PC-9 (cell line): Measurements from ENCODE around the gene PRSS3. TPM values are rescaled to one million over a fixed set of nuclear protein-coding genes. Genes with fewer than 3 reads are reported as not detected.

Source experiments
- BruUV-seq: library from RNA; stranded (reverse); fragments of 400-500 nt; replicated peaks from 2 replicates; lab custom pipeline; 2021; lab: Mats Ljungman, UMichigan
- CTCF ChIA-PET: fragments of 300-600 bp; sonication (Branson Sonifier 250); formaldehyde crosslinking; loops from one replicate; lab custom pipeline; 2022; ENCODE audit warnings: antibody characterized with exemption; lab: Charles Lee
- POLR2A ChIA-PET: fragments of 300-600 bp; sonication (Branson Sonifier 250); formaldehyde crosslinking; loops from one replicate; lab custom pipeline; 2022; ENCODE audit warnings: antibody characterized with exemption; ENCODE audit not compliant: unreplicated experiment; lab: Charles Lee
- DNase-seq, 2 experiments: peaks; one replicate each; pipeline versions ENCODE4 v3.0.0 to v3.0.0-alpha.2; 2015 to 2022; ENCODE audit warnings: mixed read lengths in 1 of 2
- H2AFZ ChIP-seq: fragments of 200-600 bp; sonication (generic); 2 replicates; pipeline ENCODE4 v1.8.1; 2017; ENCODE audit warnings: antibody characterized with exemption
- H3F3A ChIP-seq: fragments of 200-600 bp; sonication (generic); 2 replicates; pipeline ENCODE4 v1.8.1; 2017; ENCODE audit warnings: antibody characterized with exemption, mild to moderate bottlenecking, low read depth; ENCODE audit not compliant: insufficient read depth
- H3K27ac ChIP-seq: fragments of 200-600 bp; sonication (generic); 2 replicates; pipeline ENCODE4 v1.6.1; 2016; ENCODE audit warnings: mixed run types
- H3K27me3 ChIP-seq: fragments of 200-600 bp; sonication (generic); 2 replicates; pipeline ENCODE4 v1.6.1; 2016; ENCODE audit warnings: low read depth, mixed run types; ENCODE audit not compliant: insufficient read depth
- H3K36me3 ChIP-seq: fragments of 200-600 bp; sonication (generic); 2 replicates; pipeline ENCODE4 v1.6.1; 2016; ENCODE audit warnings: low read depth, mixed run types
- H3K4me1 ChIP-seq: fragments of 200-600 bp; sonication (generic); replicated peaks from 2 replicates; pipeline ENCODE4 v1.6.1; 2016; ENCODE audit warnings: mixed run types; ENCODE audit not compliant: insufficient read depth
- H3K4me2 ChIP-seq: fragments of 200-600 bp; sonication (generic); 2 replicates; pipeline ENCODE4 v1.6.1; 2017; ENCODE audit warnings: mixed run types
- H3K4me3 ChIP-seq: fragments of 200-600 bp; sonication (generic); 2 replicates; pipeline ENCODE4 v1.6.1; 2016; ENCODE audit warnings: mixed run types
- H3K79me2 ChIP-seq: fragments of 200-600 bp; sonication (generic); 2 replicates; pipeline ENCODE4 v1.6.1; 2017; ENCODE audit warnings: low read depth, mixed run types
- H3K9me2 ChIP-seq: fragments of 200-600 bp; sonication (generic); 2 replicates; pipeline ENCODE4 v1.8.1; 2017; ENCODE audit warnings: mild to moderate bottlenecking; ENCODE audit not compliant: insufficient read depth
- H3K9me3 ChIP-seq: fragments of 200-600 bp; sonication (generic); 2 replicates; pipeline ENCODE4 v1.8.1; 2016; ENCODE audit warnings: low read depth; ENCODE audit not compliant: insufficient read depth
- H4K20me1 ChIP-seq: fragments of 200-600 bp; sonication (generic); 2 replicates; pipeline ENCODE4 v1.8.1; 2017; ENCODE audit not compliant: insufficient read depth
- CTCF ChIP-seq: fragments of 200-600 bp; sonication (generic); conservative IDR thresholded peaks from 2 replicates; pipeline ENCODE4 v1.6.1; 2017; ENCODE audit warnings: mixed run types, antibody characterized with exemption, mild to moderate bottlenecking, moderate library complexity
- EZH2 ChIP-seq: fragments of 200-600 bp; sonication (generic); IDR thresholded peaks from 2 replicates; pipeline ENCODE4 v1.8.0; 2017; ENCODE audit warnings: antibody characterized with exemption, low read depth
- intact Hi-C: fragments of 100-400 bp; cut with micrococcal nuclease; formaldehyde crosslinking; loops from one replicate; pipeline ENCODE4 v1.10.0; 2022; ENCODE audit not compliant: unreplicated experiment
- total RNA-seq: library from RNA; stranded (reverse); gene quantifications from 2 replicates; pipeline ENCODE4 v1.2.3, GENCODE V29; 2021

The PRSS3 gene
- total RNA-seq, 1 experiment from 2014 or later, result 1.6 TPM

DNA sequence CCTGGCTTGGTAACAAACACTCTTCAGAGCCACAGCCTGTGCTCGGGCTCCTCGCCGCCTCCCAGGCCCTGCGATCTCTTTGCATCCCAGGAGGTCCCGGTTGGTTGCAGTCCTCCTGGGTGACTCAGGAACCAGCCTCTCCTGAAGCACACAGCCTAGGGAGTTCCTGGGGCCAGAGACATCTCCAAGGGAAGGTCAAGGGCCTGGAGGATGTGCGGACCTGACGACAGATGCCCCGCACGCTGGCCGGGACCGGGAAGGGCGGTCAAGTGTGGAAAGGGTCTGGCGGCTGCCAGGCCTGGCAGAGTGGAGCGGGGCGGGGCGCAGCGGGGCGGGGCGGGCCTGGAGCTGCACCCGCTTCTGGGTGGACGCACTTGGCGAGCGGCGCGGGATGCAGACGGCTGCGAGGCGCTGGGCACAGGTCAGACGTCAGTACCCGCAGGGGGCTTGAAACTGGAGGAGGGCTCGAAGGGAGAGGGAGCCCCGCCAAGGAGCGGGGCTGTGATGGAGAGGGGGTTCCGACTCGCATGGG lies 45.0 kb upstream of the PRSS3 start:
- H2AFZ ChIP-seq, result peak overlapping the region; percentile 84

DNA sequence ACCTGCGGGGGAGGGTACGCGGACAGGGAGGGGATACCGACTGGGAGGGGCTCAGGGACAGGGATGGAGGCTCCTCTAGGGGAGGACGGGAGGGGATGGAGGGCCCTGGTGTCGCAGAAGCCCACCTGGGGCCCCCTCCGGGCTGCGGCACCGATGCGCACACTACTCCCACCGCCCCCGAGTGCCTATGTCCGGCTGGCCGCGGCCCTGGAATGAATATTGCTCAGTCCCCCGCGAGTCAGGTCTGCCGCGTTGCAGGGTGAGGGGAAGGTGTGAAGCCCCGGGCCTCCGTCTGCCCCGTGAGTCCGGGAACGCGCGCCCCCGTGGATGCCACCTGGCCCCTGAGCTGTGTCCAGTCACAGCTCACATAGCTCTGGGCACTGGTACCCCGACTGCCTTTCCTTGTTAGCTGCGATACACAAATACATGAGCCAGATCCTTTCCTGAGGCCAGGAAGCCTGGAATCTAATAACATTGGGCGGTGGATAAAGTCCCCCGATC lies 44.5 kb upstream of the PRSS3 start:
- ChIA-PET CTCF (no interaction called here), POLR2A (no interaction called here)
- TF ChIP-seq CTCF (no peak), EZH2 (no peak)
- H3K79me2 ChIP-seq, result peaks cover 34% of the 10 kb centered on the region
- peak overlapping the region; percentile 79 for H3K4me2 ChIP-seq
- H3K4me1 ChIP-seq, result peaks cover 19% of the 10 kb centered on the region
- no peaks in the 10 kb centered on the region for H3K9me2 ChIP-seq
- H3K4me3 ChIP-seq, result peak overlapping the region; percentile 66
- H4K20me1 ChIP-seq, result no peaks in the 10 kb centered on the region
- H3F3A ChIP-seq, result peaks cover 9% of the 10 kb centered on the region; the same call in 1 of the 2 replicates
- BruUV-seq, result no TSS peak
- H3K36me3 ChIP-seq, result no peaks in the 10 kb centered on the region
- H2AFZ ChIP-seq, result peak overlapping the region; percentile 84
- no peak for DNase-seq
- H3K27ac ChIP-seq, result peak overlapping the region; percentile 66; the same call in 1 of the 2 replicates
- intact Hi-C loops, result no loop called here
- no peaks in the 10 kb centered on the region for H3K27me3 ChIP-seq
- H3K9me3 ChIP-seq, result no peaks in the 10 kb centered on the region

More for the DNA sequence above, 45.0 kb upstream of the PRSS3 start:
- CTCF ChIA-PET, result no interaction called here
- BruUV-seq, result no TSS peak
- TF ChIP-seq EZH2, result no peak
- no peak for TF ChIP-seq CTCF
- 0 out of 2 replicates have a peak overlapping the region, but pooled peaks have one; percentile 66 for H3K27ac ChIP-seq
- peaks cover 29% of the 10 kb centered on the region for H3K79me2 ChIP-seq
- no peaks in the 10 kb centered on the region for H3K36me3 ChIP-seq
- no peaks in the 10 kb centered on the region for H3K9me2 ChIP-seq
- peak in 1 of 2 experiments; percentile 50 for DNase-seq
- H3F3A ChIP-seq, result peaks cover 9% of the 10 kb centered on the region; the same call in 1 of the 2 replicates
- H3K9me3 ChIP-seq, result no peaks in the 10 kb centered on the region
- peak overlapping the region; percentile 66 for H3K4me3 ChIP-seq
- intact Hi-C loops, result no loop called here
- H3K4me2 ChIP-seq, result peak overlapping the region; percentile 79
- H3K4me1 ChIP-seq, result peaks cover 19% of the 10 kb centered on the region
- no peaks in the 10 kb centered on the region for H4K20me1 ChIP-seq
- POLR2A ChIA-PET, result no interaction called here
- no peaks in the 10 kb centered on the region for H3K27me3 ChIP-seq

GRCh38 chr9:33751536-33752129 lies 43.7 kb upstream of the PRSS3 start:
- intact Hi-C loops, result no loop called here
- Histone ChIP-seq H3F3A (peaks cover 9% of the 10 kb centered on the region; the same call in 1 of the 2 replicates), H3K79me2 (peaks cover 41% of the 10 kb centered on the region), H4K20me1 (no peaks in the 10 kb centered on the region), H3K4me3 (peak overlapping the region; percentile 66), H3K36me3 (no peaks in the 10 kb centered on the region), H3K4me2 (peak overlapping the region; percentile 79), H2AFZ (no peak overlapping the region; the same call in 1 of the 2 replicates), H3K9me2 (no peaks in the 10 kb centered on the region), H3K27ac (peak overlapping the region; percentile 66), H3K27me3 (no peaks in the 10 kb centered on the region), H3K4me1 (peaks cover 19% of the 10 kb centered on the region), H3K9me3 (no peaks in the 10 kb centered on the region)
- ChIA-PET POLR2A (interaction anchor here (0.6 kb wide), 1 partner anchor 306 kb away, joined by 6 read pairs; no protein-coding TSS in a partner anchor), CTCF (no interaction called here)
- TF ChIP-seq EZH2, result no peak
- TF ChIP-seq CTCF, result no peak
- peak in 1 of 2 experiments; percentile 51 for DNase-seq
- BruUV-seq, result no TSS peak
